ENCODE data around the gene ZNHIT1.
"Not testable (repeated sequence)": the region's sequence is repeated elsewhere in the genome, so short reads cannot be mapped to it uniquely, and the experiment has no call there.

Gene ZNHIT1

DNA sequence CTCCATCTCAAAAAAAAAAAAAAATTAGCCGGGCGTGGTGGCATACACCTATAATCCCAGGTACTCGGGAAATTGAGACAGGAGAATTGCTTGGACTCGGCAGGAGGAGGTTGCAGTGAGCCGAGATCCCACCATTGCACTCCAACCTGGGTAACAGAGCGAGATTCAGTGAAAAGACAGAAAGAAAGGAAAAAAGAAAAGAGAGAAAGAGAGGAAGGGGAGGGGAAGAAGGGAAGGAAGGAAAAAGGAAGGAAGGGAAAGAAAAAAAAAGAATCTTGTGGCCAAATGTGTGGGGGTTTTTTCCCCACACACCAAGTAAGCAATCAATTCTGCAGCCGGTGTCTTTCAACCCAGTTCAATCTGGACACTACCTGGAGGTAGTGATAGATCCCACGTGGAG, 28.9 kb upstream of the ZNHIT1 start:
- no peak for DNase-seq

DNA sequence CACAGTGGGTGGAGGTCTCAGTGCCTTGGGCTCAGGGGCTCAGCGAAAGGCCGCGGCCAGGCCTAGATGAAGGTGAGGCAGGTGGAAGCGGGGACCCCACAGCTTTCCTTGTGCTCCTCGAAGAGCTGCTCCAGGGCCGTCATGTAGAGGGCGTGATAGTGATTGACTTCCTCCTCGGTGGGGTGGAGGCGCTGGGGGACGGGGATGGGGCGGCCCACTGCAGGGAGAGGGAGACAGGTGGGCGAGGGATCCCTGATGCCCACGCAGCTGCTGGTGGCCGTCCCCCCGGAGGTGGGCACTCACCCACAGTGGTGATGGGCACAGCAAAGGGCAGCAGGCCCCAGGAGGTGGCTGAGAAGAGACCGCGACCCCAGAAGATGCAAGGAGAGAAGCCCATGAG, 22.1 kb upstream of the ZNHIT1 start:
- DNase-seq = no peak

DNA sequence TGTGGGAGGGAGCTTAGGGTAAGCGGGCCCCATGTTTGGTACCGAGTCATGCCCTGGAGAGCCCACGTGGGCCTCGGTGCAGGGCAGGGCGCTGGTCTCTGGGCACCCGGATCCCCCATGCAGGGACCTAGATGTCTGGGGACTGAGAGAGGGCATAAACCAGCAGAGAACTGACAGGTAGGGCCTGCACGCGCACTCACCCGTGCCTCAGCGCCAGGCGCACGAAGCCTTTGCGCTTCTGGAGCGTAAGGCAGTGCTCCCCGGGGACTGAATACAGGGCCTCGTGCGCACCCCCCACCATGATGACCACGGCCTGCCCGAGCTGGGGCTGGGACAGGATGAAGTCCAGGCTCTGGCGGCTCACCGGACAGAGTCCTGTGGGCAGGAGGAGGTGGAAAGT, 20.0 kb upstream of the ZNHIT1 start:
- no peak for DNase-seq

GRCh38 chr7:101198476-101198875, 19.5 kb upstream of the ZNHIT1 start:
- DNase-seq = no peak

DNA sequence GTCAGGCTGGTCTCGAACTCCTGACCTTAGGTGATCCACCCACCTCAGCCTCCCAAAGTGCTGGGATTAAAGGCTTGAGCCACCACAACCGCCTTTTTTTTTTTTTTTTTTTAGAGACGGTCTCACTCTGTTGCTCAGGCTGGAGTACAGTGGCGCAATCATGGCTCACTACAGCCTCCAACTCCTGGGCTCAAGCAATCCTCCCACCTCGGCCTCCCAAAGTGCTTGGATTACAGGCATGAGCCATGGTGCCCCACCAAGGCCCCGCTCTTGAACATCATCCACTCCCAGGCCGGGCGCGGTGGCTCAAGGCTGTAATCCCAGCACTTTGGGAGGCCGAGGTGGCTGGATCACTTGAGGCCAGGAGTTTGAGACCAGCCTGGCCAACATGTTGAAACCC, 18.4 kb upstream of the ZNHIT1 start:
- DNase-seq = not testable (repeated sequence)

GRCh38 chr7:101200504-101200861, 17.5 kb upstream of the ZNHIT1 start:
- no peak for DNase-seq

- DNase-seq = no peak
Measured at GRCh38 chr7:101200862-101201599, 16.9 kb upstream of the ZNHIT1 start, which contains the start of gene MOGAT3. MOGAT3 (minus strand) TSS chr7:101201036; CDS start chr7:101200854, 182 bp downstream.

- no peak for DNase-seq
Measured at GRCh38 chr7:101201695-101202602, 16.0 kb upstream of the ZNHIT1 start.

DNA sequence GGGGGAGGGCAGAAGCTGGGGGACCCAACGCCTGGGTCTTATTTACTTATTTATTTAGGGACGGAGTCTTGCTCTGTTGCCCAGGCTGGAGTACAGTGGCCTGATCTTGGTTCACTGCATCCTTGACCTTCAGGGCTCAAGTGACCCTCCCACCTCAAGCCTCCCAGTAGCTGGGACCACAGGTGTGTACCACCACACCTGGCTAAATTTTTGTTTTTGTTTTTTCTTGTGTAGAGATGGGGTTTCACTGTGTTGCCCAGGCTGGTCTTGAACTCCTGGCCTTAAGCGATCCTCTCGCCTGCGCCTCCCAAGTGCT, 15.4 kb upstream of the ZNHIT1 start:
- no peak for DNase-seq

- DNase-seq = not testable (repeated sequence)
Measured at GRCh38 chr7:101203740-101204738, 13.9 kb upstream of the ZNHIT1 start.

DNA sequence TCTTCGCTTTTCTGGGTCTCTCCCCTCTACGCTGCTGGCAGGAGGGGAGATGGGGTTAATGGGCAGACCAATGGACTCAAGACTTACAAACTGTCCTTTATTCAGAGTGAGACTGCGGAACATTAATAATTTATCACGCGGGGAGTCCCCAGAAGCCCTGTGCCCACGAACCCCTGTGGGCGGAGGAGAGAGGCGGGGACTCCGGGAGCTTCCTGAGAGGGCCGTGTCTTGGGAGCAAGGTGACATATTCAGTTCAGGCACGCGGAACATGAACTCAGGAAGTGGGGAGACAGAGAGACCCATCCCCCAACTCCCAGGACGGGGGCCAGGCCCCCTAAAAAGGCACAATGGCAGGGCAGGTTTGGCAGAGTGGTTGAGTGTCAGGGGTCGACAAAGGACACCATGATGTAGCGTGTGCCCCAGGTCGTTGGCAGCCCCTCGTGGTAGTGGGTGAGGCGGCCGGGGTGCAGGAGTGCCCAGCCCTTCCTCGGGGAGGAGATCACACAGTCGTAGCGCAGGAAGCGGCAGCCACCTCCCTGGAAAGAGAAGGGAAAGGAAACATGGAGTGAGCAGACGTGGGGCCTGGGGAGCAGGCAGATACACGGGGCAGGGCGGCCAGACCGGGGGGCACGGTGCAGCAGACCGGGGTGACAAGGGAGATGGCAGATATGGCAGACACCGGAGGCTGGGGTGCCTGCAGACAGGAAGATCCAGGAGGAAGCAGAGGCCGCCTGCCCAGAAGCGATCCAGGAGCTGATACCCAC, 11.9 kb upstream of the ZNHIT1 start:
- DNase-seq = no peak

DNA sequence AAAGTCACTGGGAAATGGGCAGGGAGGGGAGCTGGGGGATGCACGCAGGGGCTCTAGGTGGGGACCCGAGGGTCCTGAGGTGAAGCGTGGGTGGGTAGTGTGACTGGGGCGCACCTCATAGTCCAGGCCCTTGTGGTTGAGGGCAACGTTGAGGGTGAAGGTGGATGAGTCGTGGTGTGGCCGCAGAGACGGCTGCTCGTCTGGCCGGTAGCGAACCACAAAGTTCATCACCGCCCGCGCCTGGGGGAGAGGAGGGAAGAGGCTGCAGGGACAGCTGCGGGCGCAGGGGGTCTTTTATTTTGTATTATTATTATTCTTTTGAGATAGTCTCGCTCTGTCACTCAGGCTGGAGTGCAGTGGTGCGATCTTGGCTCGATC, 11.3 kb upstream of the ZNHIT1 start:
- DNase-seq = no peak

- DNase-seq = no peak
Measured at GRCh38 chr7:101207459-101207858, 10.5 kb upstream of the ZNHIT1 start.

DNA sequence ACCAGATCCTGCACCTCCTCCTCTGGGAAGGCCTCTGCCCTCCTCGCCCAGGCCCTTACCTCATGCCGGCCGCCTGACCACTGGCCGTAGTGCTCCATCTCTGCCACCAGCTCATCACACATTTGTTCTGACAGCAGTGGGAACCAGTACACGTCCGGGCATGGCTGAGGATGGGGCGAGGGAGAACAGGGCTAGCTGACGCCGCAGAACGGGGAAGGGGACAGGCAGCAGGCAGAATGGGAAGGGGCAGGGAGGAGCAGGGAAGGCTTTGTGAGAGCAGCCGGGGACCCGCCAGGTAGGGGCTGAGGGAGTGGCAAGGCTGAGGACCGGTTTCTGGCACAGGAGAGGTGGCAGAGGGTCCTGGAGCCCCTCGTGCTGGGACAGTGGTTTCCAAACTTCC, 9.2 kb upstream of the ZNHIT1 start:
- no peak for DNase-seq

- no peak for DNase-seq
Measured at GRCh38 chr7:101210143-101210542, 7.8 kb upstream of the ZNHIT1 start.

DNA sequence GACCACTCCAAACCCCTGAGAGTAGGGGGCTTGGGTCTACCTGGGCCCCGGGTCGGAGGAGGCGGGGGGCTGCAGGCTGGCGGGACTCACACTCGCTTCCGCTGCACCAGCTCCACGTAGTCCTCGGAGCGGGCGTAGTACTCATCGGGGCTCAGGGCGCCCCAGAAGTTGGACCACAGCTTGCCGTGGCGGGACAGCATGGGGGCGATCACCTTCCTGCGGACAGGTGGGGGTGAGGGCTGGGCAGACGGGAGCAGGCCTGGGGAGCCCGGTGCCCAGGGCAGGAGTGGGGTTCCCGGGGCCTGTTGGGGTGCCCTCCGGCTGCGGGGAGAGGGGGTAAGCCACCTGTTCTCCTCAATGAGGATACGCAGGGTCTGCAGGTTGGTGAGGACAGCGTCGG, 6.5 kb upstream of the ZNHIT1 start:
- DNase-seq = no peak

GRCh38 chr7:101212014-101212413, 6.0 kb upstream of the ZNHIT1 start:
- DNase-seq = no peak

DNA sequence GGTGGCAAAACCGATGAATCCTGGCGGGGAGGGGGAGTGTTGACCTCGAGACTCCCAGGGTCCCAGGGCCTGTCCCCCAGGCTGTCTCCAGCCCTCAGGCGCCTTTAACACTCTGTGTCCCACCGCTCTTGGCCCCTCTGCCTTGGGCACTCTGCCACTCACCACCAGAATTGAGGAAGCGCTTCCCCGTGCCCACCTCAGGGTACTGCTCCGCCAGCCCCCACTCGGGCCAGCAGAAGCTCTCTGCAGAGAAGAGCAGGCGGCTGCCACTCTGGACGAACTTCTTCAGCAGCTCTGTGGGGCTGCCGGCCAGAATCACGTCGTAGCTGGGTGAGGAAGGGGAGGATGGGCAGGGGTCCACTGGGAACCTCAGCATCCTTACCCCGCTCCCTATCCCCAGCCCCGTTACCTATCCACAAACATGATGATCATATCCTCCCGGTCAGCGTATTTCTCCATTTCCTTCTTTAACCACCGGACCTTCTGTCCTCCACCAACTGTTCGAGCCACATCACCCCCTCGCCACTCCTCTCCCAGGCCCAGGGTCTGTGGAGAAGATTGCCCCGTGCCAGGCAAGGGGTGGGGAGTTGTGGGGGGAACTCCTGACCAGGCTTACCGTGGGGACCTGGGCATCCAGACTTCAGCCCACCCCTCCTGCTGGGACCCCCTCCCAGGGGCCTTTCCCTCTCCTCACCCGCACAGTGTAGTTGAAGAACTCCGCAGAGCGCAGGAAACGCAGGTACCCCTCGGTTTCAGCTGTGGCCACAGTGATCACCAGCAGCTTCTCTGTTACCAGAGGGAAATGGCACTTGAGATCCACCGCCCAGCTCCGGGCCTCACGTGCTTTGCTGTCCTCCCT, 1.7 kb upstream of the ZNHIT1 start:
- DNase-seq = no peak

DNA sequence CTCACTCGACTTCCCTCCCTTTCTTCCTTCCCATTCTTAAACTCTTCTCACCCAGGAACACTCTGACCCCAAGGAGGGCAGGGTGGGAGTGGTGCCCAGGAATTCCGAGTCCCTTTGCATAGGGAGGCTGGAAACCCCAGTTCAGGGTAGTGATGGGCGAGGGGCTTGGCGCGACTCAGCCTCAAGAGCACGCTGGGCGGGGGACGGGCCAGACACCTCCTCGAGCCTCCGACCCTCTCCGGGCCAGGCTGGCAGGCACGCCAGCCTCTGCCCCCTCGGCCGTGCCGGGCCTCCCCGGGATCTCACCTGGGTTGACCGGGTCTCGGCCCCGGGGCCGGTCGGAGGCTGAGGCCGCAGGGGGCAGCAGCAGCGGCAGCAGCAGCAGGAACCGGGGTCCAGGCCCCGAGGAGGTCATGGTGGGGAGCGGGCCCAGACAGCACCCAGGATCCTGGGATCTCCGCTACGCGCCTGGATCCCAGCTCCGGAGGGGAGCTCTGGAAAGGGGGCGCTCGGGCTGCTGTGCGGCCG, 1.0 kb upstream of the ZNHIT1 start:
- DNase-seq = no peak

DNA sequence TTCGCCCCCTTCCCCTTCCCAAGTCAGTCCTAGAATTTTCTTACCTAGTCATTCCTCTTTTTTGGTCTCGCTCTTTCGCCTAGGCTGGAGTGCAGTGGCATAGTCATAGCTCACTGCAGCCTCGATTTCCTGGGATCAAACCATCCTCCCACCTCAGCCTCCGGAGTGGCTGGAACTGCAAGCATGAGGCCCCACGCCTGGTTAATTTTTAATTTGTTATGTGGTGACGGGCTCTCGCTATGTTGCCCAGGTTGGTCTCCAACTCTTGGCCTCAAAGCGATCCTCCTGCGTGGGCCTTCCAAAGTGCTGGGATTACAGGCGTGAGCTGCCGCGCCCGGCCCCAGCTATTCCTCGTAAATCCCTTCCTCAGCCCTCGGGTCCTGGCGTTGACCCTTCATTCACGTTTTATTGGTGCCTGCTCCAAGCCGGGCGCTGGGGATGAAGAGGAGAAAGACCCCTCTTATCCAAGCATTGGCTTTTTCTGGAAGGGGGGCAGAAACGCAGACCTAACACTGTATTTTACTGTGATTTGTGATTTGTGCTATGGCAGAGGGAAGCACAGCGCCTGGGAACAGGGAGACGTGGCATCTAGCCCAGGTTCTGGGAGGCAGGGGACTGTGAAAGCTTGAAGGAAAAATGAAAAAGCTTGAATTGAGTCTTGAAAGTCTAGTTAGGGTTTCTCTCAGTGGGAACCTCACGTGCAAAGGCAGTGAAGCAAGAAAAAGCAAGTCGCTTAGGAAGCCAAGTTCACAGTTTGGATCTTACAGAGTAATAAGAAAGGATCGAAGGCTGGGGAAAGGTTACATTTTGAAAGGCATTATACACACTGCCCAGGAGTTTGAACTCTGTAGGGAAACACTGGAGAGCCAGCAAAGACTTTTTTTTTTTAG, 516 bp downstream of the ZNHIT1 start:
- DNase-seq = no peak

Data from activated CD8-positive, alpha-beta memory T cell treated with anti-CD3 and anti-CD28 coated beads for 24 hours (primary cell).